Measurements from ENCODE around the gene CLIC3.

- TF ChIP-seq, protein P1, sequence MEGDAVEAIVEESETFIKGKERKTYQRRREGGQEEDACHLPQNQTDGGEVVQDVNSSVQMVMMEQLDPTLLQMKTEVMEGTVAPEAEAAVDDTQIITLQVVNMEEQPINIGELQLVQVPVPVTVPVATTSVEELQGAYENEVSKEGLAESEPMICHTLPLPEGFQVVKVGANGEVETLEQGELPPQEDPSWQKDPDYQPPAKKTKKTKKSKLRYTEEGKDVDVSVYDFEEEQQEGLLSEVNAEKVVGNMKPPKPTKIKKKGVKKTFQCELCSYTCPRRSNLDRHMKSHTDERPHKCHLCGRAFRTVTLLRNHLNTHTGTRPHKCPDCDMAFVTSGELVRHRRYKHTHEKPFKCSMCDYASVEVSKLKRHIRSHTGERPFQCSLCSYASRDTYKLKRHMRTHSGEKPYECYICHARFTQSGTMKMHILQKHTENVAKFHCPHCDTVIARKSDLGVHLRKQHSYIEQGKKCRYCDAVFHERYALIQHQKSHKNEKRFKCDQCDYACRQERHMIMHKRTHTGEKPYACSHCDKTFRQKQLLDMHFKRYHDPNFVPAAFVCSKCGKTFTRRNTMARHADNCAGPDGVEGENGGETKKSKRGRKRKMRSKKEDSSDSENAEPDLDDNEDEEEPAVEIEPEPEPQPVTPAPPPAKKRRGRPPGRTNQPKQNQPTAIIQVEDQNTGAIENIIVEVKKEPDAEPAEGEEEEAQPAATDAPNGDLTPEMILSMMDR (conservative IDR thresholded peaks at IDR 0.05; ENCODE audit: low read length), result no peak
- TF ChIP-seq EZH2phosphoT487 (IDR thresholded peaks at IDR 0.05; ENCODE audit: borderline replicate concordance, low read depth, low read length), result no peak
Measured at GRCh38 chr9:136960212-136960937, 36.0 kb downstream of the CLIC3 start.
